BLaER1 (cell line): ENCODE results near the gene TTBK2.
"Not testable (repeated sequence)": the region's sequence is repeated elsewhere in the genome, so short reads cannot be mapped to it uniquely, and the experiment has no call there.

Experiments used
- H3K27ac ChIP-seq: shearing (Covaris generic); formaldehyde crosslinking; 2 replicates; pipeline ENCODE4 v1.8.1; 2022
- H3K27me3 ChIP-seq: shearing (Covaris generic); formaldehyde crosslinking; 2 replicates; pipeline ENCODE4 v1.8.1; 2022
- H3K36me3 ChIP-seq: shearing (Covaris generic); formaldehyde crosslinking; 2 replicates; pipeline ENCODE4 v1.8.1; 2022
- H3K4me1 ChIP-seq: shearing (Covaris generic); formaldehyde crosslinking; 2 replicates; pipeline ENCODE4 v1.8.1; 2022
- H3K4me2 ChIP-seq: shearing (Covaris generic); formaldehyde crosslinking; 2 replicates; pipeline ENCODE4 v1.8.1; 2022
- H3K4me3 ChIP-seq: shearing (Covaris generic); formaldehyde crosslinking; 2 replicates; pipeline ENCODE4 v1.8.1; 2022
- H3K9ac ChIP-seq: shearing (Covaris generic); formaldehyde crosslinking; 2 replicates; pipeline ENCODE4 v1.8.1; 2022
- H3K9me3 ChIP-seq: shearing (Covaris generic); formaldehyde crosslinking; 2 replicates; pipeline ENCODE4 v1.8.1; 2022
- H4K20me1 ChIP-seq: shearing (Covaris generic); formaldehyde crosslinking; 2 replicates; pipeline ENCODE4 v1.8.1; 2022
- Cebpa-rat ChIP-seq: shearing (Covaris generic); IDR thresholded peaks from 2 replicates; pipeline ENCODE4 v1.8.1; 2022

TTBK2 gene

DNA sequence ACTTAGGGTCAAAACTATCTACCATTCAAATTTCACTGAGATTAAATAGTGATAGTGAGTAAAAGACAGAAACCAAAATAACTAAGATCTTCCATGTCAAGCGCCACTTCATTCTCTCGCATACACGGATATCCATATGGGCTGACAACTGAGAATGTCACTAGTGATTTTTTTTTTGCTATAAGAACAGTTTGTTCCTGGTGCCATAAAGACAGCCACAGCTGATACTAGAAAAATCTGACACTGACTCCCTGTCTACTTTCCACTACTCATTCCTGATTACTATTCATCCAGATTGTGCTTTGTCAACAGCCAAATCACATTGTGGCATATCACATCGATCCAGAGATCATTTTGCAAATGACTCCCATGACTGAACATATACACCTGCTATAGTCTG, 137.9 kb downstream of the TTBK2 start:
- Histone ChIP-seq H3K4me1 (no peaks in the 10 kb centered on the region), H4K20me1 (no peaks in the 10 kb centered on the region), H3K36me3 (peaks cover 27% of the 10 kb centered on the region), H3K4me2 (no peak overlapping the region), H3K4me3 (no peak overlapping the region), H3K9me3 (no peaks in the 10 kb centered on the region), H3K9ac (no peak overlapping the region), H3K27ac (no peak overlapping the region), H3K27me3 (no peaks in the 10 kb centered on the region)
- TF ChIP-seq Cebpa-rat = no peak

DNA sequence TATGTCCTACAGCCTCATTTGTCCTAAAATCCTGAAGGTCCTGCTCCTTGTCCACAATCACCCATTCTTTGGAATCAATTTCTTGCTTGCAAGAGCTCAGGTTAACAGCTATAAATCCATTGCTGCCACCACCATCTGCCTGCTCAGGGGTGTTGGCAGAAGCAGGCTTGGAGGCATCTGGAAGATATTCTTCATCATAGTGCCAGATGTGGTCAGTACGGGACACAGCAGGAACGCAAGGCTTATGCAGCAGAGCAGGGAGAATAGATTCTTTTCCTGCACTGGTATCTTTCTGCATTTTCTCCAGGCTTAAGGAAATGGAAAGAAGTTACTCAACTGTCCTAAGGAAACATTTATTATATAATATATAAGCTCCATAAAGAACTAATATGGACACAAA, 145.2 kb downstream of the TTBK2 start:
- no peak overlapping the region for H3K4me2 ChIP-seq
- no peaks in the 10 kb centered on the region for H3K9me3 ChIP-seq
- no peak overlapping the region for H3K27ac ChIP-seq
- TF ChIP-seq Cebpa-rat = no peak
- no peak overlapping the region for H3K9ac ChIP-seq
- no peak overlapping the region for H3K4me3 ChIP-seq
- no peaks in the 10 kb centered on the region for H3K27me3 ChIP-seq
- peaks cover 66% of the 10 kb centered on the region for H3K36me3 ChIP-seq
- H4K20me1 ChIP-seq = no peaks in the 10 kb centered on the region
- H3K4me1 ChIP-seq = no peaks in the 10 kb centered on the region

DNA sequence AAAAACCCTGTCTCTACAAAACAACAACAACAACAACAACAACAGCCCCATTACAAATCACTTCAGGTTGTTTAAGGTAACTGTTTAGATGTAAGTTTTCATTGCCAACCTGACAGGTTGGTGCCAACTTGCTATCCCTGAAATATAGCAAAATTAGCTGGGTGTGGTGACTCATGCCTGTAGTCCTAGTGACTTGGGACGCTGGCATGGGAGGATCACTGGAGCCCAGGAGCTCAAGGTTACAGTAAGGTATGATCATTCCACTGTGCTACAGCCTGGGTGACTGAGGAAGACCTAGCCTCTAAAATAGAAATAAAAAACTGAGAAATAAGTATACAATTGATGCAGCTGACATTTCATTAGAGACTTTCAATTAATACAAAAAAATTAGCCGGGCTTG, 147.7 kb downstream of the TTBK2 start:
- no peak for TF ChIP-seq Cebpa-rat
- Histone ChIP-seq H3K9ac (no peak overlapping the region), H3K36me3 (peaks cover 70% of the 10 kb centered on the region), H3K4me2 (no peak overlapping the region), H3K4me3 (no peak overlapping the region), H3K9me3 (peaks cover 11% of the 10 kb centered on the region), H3K27ac (no peak overlapping the region), H4K20me1 (no peaks in the 10 kb centered on the region), H3K4me1 (no peaks in the 10 kb centered on the region), H3K27me3 (no peaks in the 10 kb centered on the region)

DNA sequence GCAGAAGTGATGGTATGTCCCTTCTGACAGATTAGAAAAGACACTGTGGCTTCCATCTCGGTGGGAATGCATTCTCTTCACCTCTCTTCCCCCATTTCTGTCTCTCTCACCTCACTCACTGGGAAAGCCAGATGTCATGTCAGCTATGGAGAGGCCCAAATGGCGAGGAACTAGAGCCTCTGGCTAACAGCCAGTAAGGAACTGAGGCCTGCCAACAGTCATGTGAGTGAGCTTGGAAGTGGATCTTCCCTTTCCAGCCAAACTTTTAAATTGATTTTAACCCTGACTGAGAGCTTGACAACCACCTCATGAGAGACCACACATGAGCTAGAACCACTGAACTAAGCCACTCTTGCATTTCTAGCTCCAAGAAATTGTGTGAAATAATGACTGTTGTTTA, 148.4 kb downstream of the TTBK2 start:
- Histone ChIP-seq H3K36me3 (peaks cover 70% of the 10 kb centered on the region), H3K4me3 (no peak overlapping the region), H3K27ac (no peak overlapping the region), H4K20me1 (no peaks in the 10 kb centered on the region), H3K9ac (no peak overlapping the region), H3K4me2 (no peak overlapping the region), H3K9me3 (peaks cover 19% of the 10 kb centered on the region), H3K27me3 (no peaks in the 10 kb centered on the region), H3K4me1 (no peaks in the 10 kb centered on the region)
- no peak for TF ChIP-seq Cebpa-rat

DNA sequence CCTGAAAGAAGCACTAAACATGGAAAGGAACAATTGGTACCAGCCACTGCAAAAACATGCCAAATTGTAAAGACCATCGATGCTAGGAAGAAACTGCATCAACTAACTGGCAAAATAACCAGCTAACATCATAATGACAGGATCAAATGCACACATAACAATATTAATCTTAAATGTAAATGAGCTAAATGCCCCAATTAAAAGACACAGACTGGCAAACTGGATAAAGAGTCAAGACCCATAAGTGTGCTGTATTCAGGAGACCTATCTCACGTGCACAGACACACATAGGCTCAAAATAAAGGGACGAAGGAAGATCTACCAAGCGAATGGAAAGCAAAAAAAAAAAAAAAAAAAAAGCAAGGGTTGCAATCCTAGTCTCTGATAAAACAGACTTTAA, 154.5 kb downstream of the TTBK2 start:
- H3K9ac ChIP-seq, H3K4me3 ChIP-seq, H3K4me2 ChIP-seq, H3K27ac ChIP-seq, H3K4me1 ChIP-seq, H4K20me1 ChIP-seq, H3K27me3 ChIP-seq: not testable (repeated sequence)
- H3K9me3 ChIP-seq = peaks cover 66% of the 10 kb centered on the region
- peaks cover 52% of the 10 kb centered on the region for H3K36me3 ChIP-seq

DNA sequence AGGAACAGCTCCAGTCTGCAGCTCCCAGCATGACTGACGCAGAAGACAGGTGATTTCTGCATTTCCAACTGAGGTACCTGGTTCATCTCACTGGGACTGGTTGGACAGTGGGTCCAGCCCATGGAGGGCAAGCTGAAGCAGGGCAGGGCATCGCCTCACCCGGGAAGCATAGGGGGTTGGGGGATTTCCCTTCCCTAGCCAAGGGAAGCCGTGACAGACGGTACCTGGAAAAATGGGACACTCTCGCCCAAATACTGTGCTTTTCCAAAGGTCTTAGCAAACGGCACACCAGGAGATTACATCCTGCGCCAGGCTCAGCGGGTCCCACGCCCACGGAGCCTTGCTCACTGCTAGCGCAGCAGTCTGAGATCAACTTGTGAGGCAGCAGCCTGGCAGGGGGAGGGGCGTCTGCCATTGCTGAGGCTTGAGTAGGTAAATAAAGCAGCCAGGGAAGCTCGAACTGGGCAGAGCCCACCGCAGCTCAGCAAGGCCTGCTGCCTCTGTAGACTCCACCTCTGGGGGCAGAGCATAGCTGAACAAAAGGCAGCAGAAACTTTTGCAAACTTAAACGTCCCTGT, 156.3 kb downstream of the TTBK2 start:
- H4K20me1 ChIP-seq, H3K4me3 ChIP-seq, H3K27me3 ChIP-seq, H3K4me2 ChIP-seq, H3K9ac ChIP-seq, H3K4me1 ChIP-seq, H3K27ac ChIP-seq: not testable (repeated sequence)
- peaks cover 78% of the 10 kb centered on the region for H3K9me3 ChIP-seq
- H3K36me3 ChIP-seq = peaks cover 51% of the 10 kb centered on the region

DNA sequence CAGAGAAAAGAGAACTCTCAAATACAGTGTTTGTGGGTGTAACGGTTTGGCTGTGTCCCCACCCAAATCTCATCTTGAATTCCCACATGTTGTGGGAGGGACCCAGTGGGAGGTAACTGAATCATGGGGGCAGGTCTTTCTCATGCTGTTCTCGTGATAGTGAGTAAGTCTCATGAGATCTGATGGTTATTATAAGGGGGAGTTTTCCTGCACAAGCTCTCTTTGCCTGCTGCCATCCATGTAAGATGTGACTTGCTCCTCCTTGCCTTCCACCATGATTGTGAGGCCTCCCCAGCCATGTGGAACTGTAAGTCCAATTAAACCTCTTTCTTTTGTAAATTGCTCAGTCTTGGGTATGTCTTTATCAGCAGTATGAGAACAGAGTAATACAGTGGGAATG, 158.8 kb downstream of the TTBK2 start:
- H3K9ac ChIP-seq, H3K27me3 ChIP-seq, H3K27ac ChIP-seq, H3K4me3 ChIP-seq, H3K4me1 ChIP-seq, H3K4me2 ChIP-seq: not testable (repeated sequence)
- peaks cover 15% of the 10 kb centered on the region; the same call in 1 of the 2 replicates for H4K20me1 ChIP-seq
- H3K9me3 ChIP-seq = peaks cover 68% of the 10 kb centered on the region
- H3K36me3 ChIP-seq = peaks cover 54% of the 10 kb centered on the region

DNA sequence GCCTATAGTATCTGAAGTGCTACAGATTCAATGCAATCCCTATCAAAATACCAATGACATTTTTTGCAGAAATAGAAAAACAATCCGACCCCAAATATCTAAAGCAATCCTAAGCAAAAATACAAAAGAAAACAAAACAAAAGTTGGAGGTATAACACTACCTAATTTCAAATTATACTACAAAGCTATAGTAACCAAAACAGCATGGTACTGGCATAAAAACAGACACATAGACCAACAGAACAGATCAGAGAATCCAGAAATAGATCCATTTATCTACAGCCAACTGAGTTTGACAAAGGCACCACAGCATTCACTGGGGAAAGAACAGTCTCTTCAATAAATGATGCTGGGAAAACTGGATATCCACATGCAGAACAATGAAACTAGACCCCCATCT, 159.8 kb downstream of the TTBK2 start:
- no peaks in the 10 kb centered on the region for H3K4me1 ChIP-seq
- TF ChIP-seq Cebpa-rat = no peak
- no peaks in the 10 kb centered on the region for H3K27me3 ChIP-seq
- no peak overlapping the region for H3K27ac ChIP-seq
- peak overlapping the region; percentile 11; the same call in 1 of the 2 replicates for H3K4me3 ChIP-seq
- no peak overlapping the region for H3K4me2 ChIP-seq
- peaks cover 63% of the 10 kb centered on the region for H3K9me3 ChIP-seq
- peaks cover 15% of the 10 kb centered on the region; the same call in 1 of the 2 replicates for H4K20me1 ChIP-seq
- no peak overlapping the region for H3K9ac ChIP-seq
- H3K36me3 ChIP-seq = peaks cover 54% of the 10 kb centered on the region

DNA sequence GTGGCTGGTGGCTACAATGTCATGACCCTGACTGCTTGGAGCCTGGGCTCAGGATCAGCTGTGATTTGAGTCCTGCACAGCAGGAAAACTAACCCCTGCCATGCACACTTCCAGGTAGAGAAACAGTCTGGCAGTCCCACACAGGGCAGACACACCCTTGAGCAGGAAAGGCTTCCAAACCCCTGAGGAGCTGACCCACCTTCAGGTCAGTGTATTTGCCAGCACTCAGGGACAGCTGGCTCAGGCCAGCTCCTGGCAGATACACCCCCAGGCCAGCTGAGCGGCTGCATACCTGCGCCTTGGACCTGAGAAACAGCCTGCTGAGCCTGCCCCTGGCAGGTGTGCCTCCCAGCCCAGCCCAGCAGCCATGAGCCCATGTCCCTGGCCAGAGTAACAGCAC, 161.5 kb downstream of the TTBK2 start:
- Histone ChIP-seq H4K20me1 (peaks cover 15% of the 10 kb centered on the region; the same call in 1 of the 2 replicates), H3K4me2 (no peak overlapping the region), H3K9me3 (peaks cover 51% of the 10 kb centered on the region), H3K9ac (no peak overlapping the region), H3K27ac (no peak overlapping the region), H3K36me3 (peaks cover 43% of the 10 kb centered on the region), H3K4me1 (no peaks in the 10 kb centered on the region), H3K4me3 (no peak overlapping the region), H3K27me3 (no peaks in the 10 kb centered on the region)
- no peak for TF ChIP-seq Cebpa-rat

DNA sequence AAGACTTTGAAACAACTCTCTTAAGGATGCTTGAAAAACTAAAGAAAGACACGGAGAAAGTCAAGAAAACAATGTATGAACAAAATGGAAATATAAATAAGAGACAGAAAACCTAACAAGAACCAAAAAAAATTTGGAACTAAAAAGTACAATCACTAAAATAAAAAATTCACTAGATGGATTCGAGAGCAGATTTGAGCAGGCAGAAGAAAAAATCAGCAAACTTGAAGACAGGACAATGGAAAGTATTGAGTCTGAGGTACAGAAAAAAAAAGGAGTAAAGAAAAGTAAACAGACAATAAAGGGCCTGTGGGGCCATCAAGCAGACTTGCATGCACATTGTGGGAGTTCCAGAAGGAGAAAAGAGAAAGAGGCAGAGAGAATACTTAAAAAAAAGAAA, 170.3 kb downstream of the TTBK2 start:
- H3K4me2 ChIP-seq = no peak overlapping the region
- no peaks in the 10 kb centered on the region for H3K27me3 ChIP-seq
- no peaks in the 10 kb centered on the region for H4K20me1 ChIP-seq
- peaks cover 64% of the 10 kb centered on the region for H3K36me3 ChIP-seq
- no peak overlapping the region for H3K27ac ChIP-seq
- H3K4me1 ChIP-seq = no peaks in the 10 kb centered on the region
- no peak overlapping the region for H3K4me3 ChIP-seq
- no peak for TF ChIP-seq Cebpa-rat
- H3K9ac ChIP-seq = no peak overlapping the region
- H3K9me3 ChIP-seq = peaks cover 31% of the 10 kb centered on the region

DNA sequence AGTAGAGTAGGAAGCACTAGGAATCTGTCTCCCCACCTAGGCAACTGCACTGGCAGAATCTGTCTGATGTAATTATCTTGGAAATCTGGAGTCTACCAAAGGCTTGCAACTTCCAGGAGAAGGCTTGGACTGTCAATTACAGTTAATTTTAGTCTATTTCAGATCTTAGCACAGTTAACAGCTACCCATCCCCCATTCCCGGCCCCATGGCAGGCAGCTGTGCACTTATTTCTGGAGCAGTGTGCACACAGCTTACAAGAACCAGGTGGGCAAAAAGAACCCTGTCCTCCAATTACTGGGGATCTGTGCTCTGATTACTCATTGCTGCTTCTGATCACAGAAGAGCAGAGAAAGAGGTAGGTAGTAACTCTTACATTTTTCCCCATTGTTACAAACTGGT, 171.3 kb downstream of the TTBK2 start:
- H3K4me1 ChIP-seq = no peaks in the 10 kb centered on the region
- H3K4me2 ChIP-seq = no peak overlapping the region
- H3K4me3 ChIP-seq = no peak overlapping the region

More for the DNA sequence above, 171.3 kb downstream of the TTBK2 start:
- Histone ChIP-seq H3K27me3 (no peaks in the 10 kb centered on the region), H3K9me3 (peaks cover 31% of the 10 kb centered on the region), H3K36me3 (peaks cover 71% of the 10 kb centered on the region), H3K27ac (no peak overlapping the region), H4K20me1 (no peaks in the 10 kb centered on the region), H3K9ac (no peak overlapping the region)
- TF ChIP-seq Cebpa-rat = no peak
